ENCODE results near the gene KIT. TPM values are rescaled to one million over a fixed set of nuclear protein-coding genes. Genes with fewer than 3 reads are reported as not detected.

Gene KIT
- total RNA-seq, 1 experiment from 2014 or later = 0.12 TPM

GRCh38 chr4:54707406-54707805 lies 49.6 kb downstream of the KIT start:
- H3K27ac ChIP-seq = no peak overlapping the region
- H3K36me3 ChIP-seq = no peaks in the 10 kb centered on the region
- H3K9me3 ChIP-seq (replicated peaks) = no peaks in the 10 kb centered on the region
- no peaks in the 10 kb centered on the region for H3K4me1 ChIP-seq
- no peak for DNase-seq
- no peak overlapping the region for H3K4me3 ChIP-seq
- H3K27me3 ChIP-seq = peaks cover 5% of the 10 kb centered on the region; the same call in 1 of the 2 replicates

GRCh38 chr4:54708339-54709279 lies 50.9 kb downstream of the KIT start:
- DNase-seq = no peak
- Histone ChIP-seq H3K27ac (no peak overlapping the region), H3K4me1 (no peaks in the 10 kb centered on the region), H3K4me3 (no peak overlapping the region), H3K9me3 (replicated peaks) (no peaks in the 10 kb centered on the region), H3K36me3 (no peaks in the 10 kb centered on the region), H3K27me3 (peaks cover 5% of the 10 kb centered on the region; the same call in 1 of the 2 replicates)

GRCh38 chr4:54709400-54709799 lies 51.6 kb downstream of the KIT start:
- no peak overlapping the region for H3K4me3 ChIP-seq
- peaks cover 5% of the 10 kb centered on the region; the same call in 1 of the 2 replicates for H3K27me3 ChIP-seq
- H3K4me1 ChIP-seq = no peaks in the 10 kb centered on the region
- no peaks in the 10 kb centered on the region for H3K9me3 ChIP-seq (replicated peaks)
- no peaks in the 10 kb centered on the region for H3K36me3 ChIP-seq
- no peak for DNase-seq
- H3K27ac ChIP-seq = no peak overlapping the region

DNA sequence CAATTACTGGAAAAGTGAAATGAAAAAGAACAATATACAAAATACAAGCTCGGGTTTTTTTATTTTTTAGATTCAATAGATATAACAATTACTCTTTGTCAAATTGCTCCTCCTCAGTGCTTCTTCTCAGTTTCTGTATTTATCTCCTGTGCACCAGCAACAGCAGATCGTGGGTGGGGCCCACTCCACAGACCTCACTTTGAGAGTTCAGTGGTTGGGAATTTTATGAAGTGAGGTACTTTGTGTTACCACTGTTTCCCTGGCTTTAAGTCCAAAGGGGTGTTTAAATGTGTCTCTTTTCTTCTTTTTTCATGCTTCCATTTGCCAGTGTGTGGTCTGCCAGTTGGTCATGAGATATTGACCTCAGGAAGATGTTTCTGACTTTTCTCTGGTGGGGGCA lies 54.4 kb downstream of the KIT start:
- Histone ChIP-seq H3K27ac (no peak overlapping the region), H3K9me3 (replicated peaks) (no peaks in the 10 kb centered on the region), H3K4me3 (no peak overlapping the region), H3K27me3 (no peaks in the 10 kb centered on the region), H3K4me1 (no peaks in the 10 kb centered on the region), H3K36me3 (no peaks in the 10 kb centered on the region)
- no peak for DNase-seq

- no peak overlapping the region for H3K27ac ChIP-seq
- no peaks in the 10 kb centered on the region for H3K9me3 ChIP-seq (replicated peaks)
- H3K4me3 ChIP-seq = no peak overlapping the region
- no peak for DNase-seq
- no peaks in the 10 kb centered on the region for H3K4me1 ChIP-seq
- H3K27me3 ChIP-seq = no peaks in the 10 kb centered on the region
- no peaks in the 10 kb centered on the region for H3K36me3 ChIP-seq
These were observed 56.9 kb downstream of the KIT start for GRCh38 chr4:54714631-54715030.

DNA sequence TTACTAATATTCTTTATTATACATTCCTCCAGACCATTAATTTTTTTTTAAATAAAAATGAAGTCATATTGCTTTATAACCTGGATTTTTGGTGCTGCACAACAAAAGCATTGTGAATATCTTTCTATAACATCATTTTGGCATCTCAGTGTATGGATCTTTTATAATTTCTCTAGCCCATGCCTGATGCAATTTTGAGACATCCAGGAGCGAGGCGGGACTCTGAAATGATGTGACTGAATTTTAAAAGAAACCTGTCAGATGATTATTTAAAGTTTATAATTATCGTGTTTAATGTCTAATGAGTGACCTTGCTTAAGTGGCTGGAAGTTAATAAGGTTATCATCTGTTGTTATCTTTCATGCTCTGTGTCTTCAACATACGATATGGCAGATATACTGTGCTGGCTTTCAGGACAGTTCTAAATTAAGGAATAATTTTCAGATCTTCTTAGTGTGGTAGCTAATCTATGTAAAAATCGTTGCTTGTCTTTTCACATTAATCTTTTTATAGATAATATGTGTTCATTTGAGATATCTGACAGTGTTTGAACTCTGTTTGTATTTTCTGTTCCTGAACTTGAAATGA lies 58.8 kb downstream of the KIT start:
- no peak for DNase-seq
- Histone ChIP-seq H3K4me1 (no peaks in the 10 kb centered on the region), H3K9me3 (replicated peaks) (no peaks in the 10 kb centered on the region), H3K4me3 (no peak overlapping the region), H3K36me3 (no peaks in the 10 kb centered on the region), H3K27ac (no peak overlapping the region), H3K27me3 (no peaks in the 10 kb centered on the region)

GRCh38 chr4:54717694-54718093 lies 59.9 kb downstream of the KIT start:
- no peak overlapping the region for H3K4me3 ChIP-seq
- no peaks in the 10 kb centered on the region for H3K9me3 ChIP-seq (replicated peaks)
- H3K36me3 ChIP-seq = no peaks in the 10 kb centered on the region
- H3K27ac ChIP-seq = no peak overlapping the region
- no peaks in the 10 kb centered on the region; the same call in 1 of the 2 replicates for H3K27me3 ChIP-seq
- no peaks in the 10 kb centered on the region for H3K4me1 ChIP-seq
- no peak for DNase-seq

- Histone ChIP-seq H3K4me1 (no peaks in the 10 kb centered on the region), H3K27ac (no peak overlapping the region), H3K27me3 (no peaks in the 10 kb centered on the region; the same call in 1 of the 2 replicates), H3K9me3 (replicated peaks) (no peaks in the 10 kb centered on the region), H3K4me3 (no peak overlapping the region), H3K36me3 (no peaks in the 10 kb centered on the region)
- no peak for DNase-seq
These were observed 61.6 kb downstream of the KIT start for GRCh38 chr4:54719378-54719777.

DNA sequence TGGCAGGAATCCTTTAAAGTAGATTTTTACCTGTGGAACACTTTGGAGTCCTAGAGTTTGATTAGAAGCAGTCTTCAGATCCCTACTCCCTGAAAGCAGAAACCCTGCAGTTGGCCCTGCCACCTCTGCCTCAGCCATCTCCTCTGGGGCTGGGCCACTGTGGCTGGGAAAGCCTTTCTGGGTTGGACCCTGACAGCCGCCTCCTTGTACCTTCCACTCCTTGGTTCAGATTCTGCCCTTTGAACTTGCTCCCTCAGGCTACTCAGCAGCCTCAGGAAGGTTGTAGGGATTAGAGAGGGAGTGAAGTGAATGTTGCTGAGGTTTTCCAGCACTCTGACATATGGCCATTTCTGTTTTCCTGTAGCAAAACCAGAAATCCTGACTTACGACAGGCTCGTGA lies 65.5 kb downstream of the KIT start:
- H3K4me1 ChIP-seq = no peaks in the 10 kb centered on the region
- H3K27me3 ChIP-seq = no peaks in the 10 kb centered on the region; the same call in 1 of the 2 replicates
- DNase-seq = no peak
- no peaks in the 10 kb centered on the region for H3K36me3 ChIP-seq
- no peaks in the 10 kb centered on the region for H3K9me3 ChIP-seq (replicated peaks)
- no peak overlapping the region for H3K27ac ChIP-seq
- H3K4me3 ChIP-seq = no peak overlapping the region

GRCh38 chr4:54723820-54724219 lies 66.1 kb downstream of the KIT start:
- Histone ChIP-seq H3K27me3 (no peaks in the 10 kb centered on the region; the same call in 1 of the 2 replicates), H3K36me3 (no peaks in the 10 kb centered on the region), H3K27ac (no peak overlapping the region), H3K9me3 (replicated peaks) (no peaks in the 10 kb centered on the region), H3K4me1 (no peaks in the 10 kb centered on the region), H3K4me3 (no peak overlapping the region)
- no peak for DNase-seq

- no peak overlapping the region for H3K4me3 ChIP-seq
- H3K27me3 ChIP-seq = no peaks in the 10 kb centered on the region; the same call in 1 of the 2 replicates
- H3K36me3 ChIP-seq = no peaks in the 10 kb centered on the region
- no peak overlapping the region for H3K27ac ChIP-seq
- H3K4me1 ChIP-seq = no peaks in the 10 kb centered on the region
- DNase-seq = no peak
- H3K9me3 ChIP-seq (replicated peaks) = no peaks in the 10 kb centered on the region
These were observed 69.2 kb downstream of the KIT start for GRCh38 chr4:54726907-54727306.

GRCh38 chr4:54727346-54727745 lies 69.6 kb downstream of the KIT start:
- no peak overlapping the region for H3K27ac ChIP-seq
- H3K9me3 ChIP-seq (replicated peaks) = no peaks in the 10 kb centered on the region
- no peaks in the 10 kb centered on the region for H3K36me3 ChIP-seq
- H3K4me1 ChIP-seq = no peaks in the 10 kb centered on the region
- no peaks in the 10 kb centered on the region for H3K27me3 ChIP-seq
- DNase-seq = no peak
- H3K4me3 ChIP-seq = no peak overlapping the region

- Histone ChIP-seq H3K9me3 (replicated peaks) (no peaks in the 10 kb centered on the region), H3K4me1 (no peaks in the 10 kb centered on the region), H3K27ac (no peak overlapping the region), H3K27me3 (no peaks in the 10 kb centered on the region), H3K4me3 (no peak overlapping the region), H3K36me3 (no peaks in the 10 kb centered on the region)
- no peak for DNase-seq
These were observed 70.6 kb downstream of the KIT start for GRCh38 chr4:54728368-54728767.

GRCh38 chr4:54729256-54729655 lies 71.5 kb downstream of the KIT start:
- Histone ChIP-seq H3K9me3 (replicated peaks) (no peaks in the 10 kb centered on the region), H3K27ac (no peak overlapping the region), H3K27me3 (no peaks in the 10 kb centered on the region), H3K36me3 (no peaks in the 10 kb centered on the region), H3K4me1 (no peaks in the 10 kb centered on the region), H3K4me3 (no peak overlapping the region)
- no peak for DNase-seq

DNA sequence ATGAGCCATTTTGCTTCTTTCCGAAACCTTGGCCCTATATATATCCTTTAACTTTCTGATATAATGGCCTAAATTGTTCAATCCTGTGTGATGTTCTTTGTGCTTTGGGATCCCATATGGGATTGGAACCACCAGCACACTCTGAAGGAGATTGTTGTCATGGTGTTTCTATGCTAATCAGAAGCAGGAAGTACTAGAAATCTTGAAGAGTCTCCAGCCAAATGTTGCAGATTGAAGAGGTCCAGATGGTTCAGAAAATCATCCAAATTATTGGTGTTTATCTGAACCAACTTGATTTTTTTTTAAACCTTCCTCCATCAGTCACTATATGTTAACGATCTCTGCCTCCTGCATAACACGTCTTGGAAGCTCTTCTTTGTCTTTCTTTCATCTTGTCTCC lies 72.8 kb downstream of the KIT start:
- Histone ChIP-seq H3K4me3 (no peak overlapping the region), H3K9me3 (replicated peaks) (no peaks in the 10 kb centered on the region), H3K27me3 (no peaks in the 10 kb centered on the region), H3K27ac (no peak overlapping the region), H3K4me1 (no peaks in the 10 kb centered on the region), H3K36me3 (no peaks in the 10 kb centered on the region)
- DNase-seq = no peak
